K562 (cell line): ENCODE data around the gene PEPD. TPM values are rescaled to one million over a fixed set of nuclear protein-coding genes. Genes with fewer than 3 reads are reported as not detected.

Experiments
- ATAC-seq: fragments of 200-7000 bp; cut with Tn5 transposase; 3 replicates; pipeline ENCODE4 v1.9.1; 2020; ENCODE audit warnings: moderate library complexity
- BruUV-seq: library from RNA; stranded (reverse); fragments of 400-500 nt; replicated peaks from 2 replicates; lab custom pipeline; 2021; lab: Mats Ljungman, UMichigan
- CTCF ChIA-PET: fragments of 300-600 bp; formaldehyde crosslinking; extraction: SDS; loops from one replicate; lab custom pipeline; 2021; ENCODE audit warnings: low intra/inter-chr PET ratio; lab: Yijun Ruan, JAX
- POLR2A ChIA-PET: fragments of 300-600, 350-650 bp; sonication (Branson Sonifier 250); formaldehyde crosslinking; extraction: SDS; loops from one replicate; lab custom pipeline; 2021; ENCODE audit warnings: antibody characterized with exemption, inconsistent platforms; lab: Yijun Ruan, JAX
- DNase-seq, 4 experiments: peaks; one replicate each; pipeline versions ENCODE4 v3.0.0 to v3.0.0-alpha.2; 2011 to 2018; ENCODE audit warnings: low spot score in 3 of 4, mixed read lengths in 3 of 4; ENCODE audit errors: extremely low read depth in 1 of 4
- FAIRE-seq: peaks from 2 replicates; lab custom pipeline; 2011; peaks lifted over from hg19 to GRCh38; lab: Jason Lieb, UNC
- H2AFZ ChIP-seq: 2 replicates; pipeline ENCODE4 v1.6.0; 2011; ENCODE audit warnings: low read depth, low read length, control low read depth, inconsistent platforms
- H3K27ac ChIP-seq: fragments of 200-600 bp; 3 replicates; pipeline ENCODE4 v1.8.0; 2011; ENCODE audit warnings: low read depth, mild to moderate bottlenecking, control low read depth, inconsistent platforms, low read length, moderate library complexity, mixed read lengths; ENCODE audit errors: extremely low read depth
- H3K27me3 ChIP-seq, 2 experiments: fragments of 300-600 bp in 1 of 2; 2 replicates in 1 of 2; 3 replicates in 1 of 2; pipeline versions ENCODE4 v1.6.0 to v1.8.0; 2011; ENCODE audit warnings: inconsistent platforms in 2 of 2, low read length in 2 of 2, mild to moderate bottlenecking in 1 of 2, mixed read lengths in 1 of 2, moderate library complexity in 1 of 2; ENCODE audit not compliant: control insufficient read depth in 2 of 2, insufficient read depth in 2 of 2
- H3K36me3 ChIP-seq: fragments of 300-600 bp; 3 replicates; pipeline ENCODE4 v1.8.0; 2011; ENCODE audit warnings: mild to moderate bottlenecking, low read length, inconsistent platforms; ENCODE audit not compliant: control insufficient read depth, insufficient read depth
- H3K4me1 ChIP-seq, 2 experiments: fragments of 200-600 bp in 1 of 2; replicated peaks in 1 of 2; 2 replicates in 1 of 2; 3 replicates in 1 of 2; pipeline versions ENCODE4 v1.5.1 to v1.8.0; 2011; ENCODE audit warnings: inconsistent platforms in 2 of 2, low read length in 2 of 2, mild to moderate bottlenecking in 1 of 2, mixed read lengths in 1 of 2, moderate library complexity in 1 of 2; ENCODE audit not compliant: control insufficient read depth in 2 of 2, insufficient read depth in 2 of 2
- H3K4me2 ChIP-seq: 2 replicates; pipeline ENCODE4 v1.6.1; 2011; ENCODE audit warnings: low read length, control low read depth, inconsistent platforms, mixed read lengths; ENCODE audit not compliant: insufficient read depth
- H3K4me3 ChIP-seq: fragments of 200-600 bp; sonication (generic), shearing (Covaris generic); 2 replicates; pipeline ENCODE4 v1.5.1; 2016; ENCODE audit warnings: control low read depth, inconsistent platforms
- H3K79me2 ChIP-seq: fragments of 200-600 bp; 3 replicates; pipeline ENCODE4 v1.8.0; 2011; ENCODE audit warnings: low read length, inconsistent platforms; ENCODE audit not compliant: control insufficient read depth, insufficient read depth
- H3K9ac ChIP-seq, 2 experiments: 2 replicates each; pipeline versions ENCODE4 v1.6.0 to v1.6.1; 2011; ENCODE audit warnings: low read depth in 2 of 2, low read length in 2 of 2, control low read depth in 1 of 2, inconsistent platforms in 1 of 2, mild to moderate bottlenecking in 1 of 2, mixed read lengths in 1 of 2; ENCODE audit not compliant: insufficient read depth in 1 of 2
- H3K9me1 ChIP-seq: one replicate; pipeline ENCODE4 v1.6.0; 2011; ENCODE audit warnings: inconsistent platforms, mild to moderate bottlenecking, low read length, moderate library complexity; ENCODE audit not compliant: control insufficient read depth, insufficient read depth
- H3K9me3 ChIP-seq: replicated peaks from 2 replicates; pipeline ENCODE4 v1.5.1; 2011; ENCODE audit warnings: low read depth, low read length, inconsistent platforms; ENCODE audit not compliant: control insufficient read depth, insufficient read depth
- H4K20me1 ChIP-seq: replicated peaks from 2 replicates; pipeline ENCODE4 v1.6.1; 2011; ENCODE audit warnings: low read length, inconsistent platforms, mixed read lengths; ENCODE audit not compliant: control insufficient read depth, insufficient read depth
- CEBPG ChIP-seq, 3 experiments: fragments of 200-800 bp in 1 of 3; sonication (Bioruptor generic) in 1 of 3; sonication (generic) in 1 of 3; formaldehyde crosslinking in 1 of 3; IDR thresholded peaks in 2 of 3; conservative IDR thresholded peaks in 1 of 3; 2 replicates each; pipeline versions ENCODE4 v1.6.1 to v1.8.0; 2016 to 2022; ENCODE audit warnings: missing compliant biosample characterization in 2 of 3, missing genetic modification characterization in 2 of 3, mild to moderate bottlenecking in 1 of 3, missing genetic modification reagents in 1 of 3
- ZNF121 ChIP-seq: sonication (generic); formaldehyde crosslinking; conservative IDR thresholded peaks from 2 replicates; pipeline ENCODE4 v1.8.0; 2022; ENCODE audit warnings: missing genetic modification reagents
- WGBS: fragments of 100-300 bp; shearing (Covaris generic); methylation state at CpG from one replicate; pipeline ENCODE4 v1.1.6; 2016; ENCODE audit warnings: low coverage, mixed read lengths; ENCODE audit not compliant: insufficient coverage; ENCODE audit errors: missing lambda C conversion rate; 5-methylcytosine and 5-hydroxymethylcytosine counted together
- in situ Hi-C: fragments of 300-500 bp; cut with MboI; formaldehyde crosslinking; loops from 4 replicates; pipeline ENCODE4 v1.15.0; 2018; ENCODE audit warnings: inconsistent platforms, mixed read lengths
- intact Hi-C: fragments of 100-400 bp; cut with micrococcal nuclease; formaldehyde crosslinking; loops from 2 replicates; pipeline ENCODE4 v1.14.2; 2022
- polyA plus RNA-seq, 8 experiments: library from polyadenylated mRNA; depleted of rRNA in 4 of 8; stranded (reverse) in 5 of 8; unstranded in 3 of 8; fragments of >200 nt; fragmentation: Nextera tagmentation in 2 of 8; fragmentation: Illumina TruSeq in 1 of 8; extraction: Ambion mirVana in 2 of 8; extraction: Trizol in 1 of 8; gene quantifications; 2 replicates each; pipeline versions ENCODE4 v1.2.1 to v1.2.3, GENCODE V29; 2011 to 2014; ENCODE audit warnings: inconsistent platforms in 1 of 8, missing spikeins in 1 of 8
- total RNA-seq, 7 experiments: library from RNA; depleted of rRNA in 6 of 7; stranded (reverse); fragments of >200 nt in 6 of 7; fragmentation: Illumina TruSeq in 2 of 7; extraction: Trizol in 2 of 7; gene quantifications; 2 replicates each; pipeline versions ENCODE4 v1.2.1 to v1.2.3, GENCODE V29; 2011 to 2021; ENCODE audit warnings: low replicate concordance in 1 of 7
- TF ChIP-seq, protein P1 (sequence below), 2 experiments: fragments of 450-650 bp; conservative IDR thresholded peaks; 2 replicates each; pipeline ENCODE4 v1.6.1; 2017; ENCODE audit warnings: mild to moderate bottlenecking in 2 of 2, moderate library complexity in 2 of 2

The PEPD gene
- total and polyA plus RNA-seq, 9 of the 15 experiments (the other 6 are each of a cell fraction or from before 2014, with no cell fraction given): 1.3 to 19.2 (median 16.0) TPM

DNA sequence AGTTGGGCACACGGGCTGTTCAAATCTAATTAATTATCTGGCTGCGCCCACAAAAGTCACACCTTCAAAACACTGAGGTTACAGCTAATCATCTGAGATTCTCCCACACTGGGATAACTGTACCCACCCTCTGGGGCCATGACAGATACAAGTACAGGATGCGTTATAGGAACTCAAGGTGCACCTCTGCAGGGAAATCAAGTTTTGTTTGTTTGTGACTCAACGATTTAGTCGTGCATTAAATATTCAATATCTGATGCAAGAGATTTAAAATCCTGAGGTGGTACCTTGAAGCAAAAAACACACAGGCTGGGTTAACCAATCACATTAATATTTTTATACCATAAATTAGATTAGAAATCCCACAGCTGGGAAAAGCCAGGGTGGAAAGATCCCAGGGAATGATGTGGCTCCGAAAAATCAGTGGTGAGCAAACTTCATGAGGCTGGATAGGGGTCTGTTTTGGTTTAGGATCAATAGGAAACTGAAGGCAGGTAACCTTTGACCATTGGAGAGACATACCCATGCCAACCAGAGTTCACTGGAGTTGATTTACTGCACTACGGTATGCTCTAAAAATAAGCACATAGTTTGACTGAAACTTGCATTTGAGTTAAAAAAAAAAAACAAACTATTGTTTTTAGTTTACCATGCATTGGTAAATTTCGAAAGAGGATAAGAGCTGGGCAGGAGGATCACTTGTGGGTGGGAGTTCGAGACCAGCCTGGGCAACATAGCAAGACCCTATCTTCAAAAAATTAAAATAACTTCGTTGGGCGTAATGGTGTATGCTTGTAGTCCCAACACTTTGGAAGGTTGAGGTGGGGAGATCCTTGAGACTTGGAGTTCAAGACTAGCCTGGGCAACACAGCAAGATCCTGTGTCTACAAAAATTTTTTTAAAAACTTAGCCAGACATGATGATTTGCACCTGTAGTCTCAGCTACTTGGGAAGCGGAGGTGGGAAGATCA, 172.0 kb downstream of the PEPD start:
- Histone ChIP-seq H3K9ac (no peak overlapping the region), H3K9me1 (no peaks in the 10 kb centered on the region), H3K4me2 (no peak overlapping the region), H3K4me3 (no peak overlapping the region), H3K79me2 (no peaks in the 10 kb centered on the region)
- no peak for FAIRE-seq
- CTCF ChIA-PET: no interaction called here
- POLR2A ChIA-PET: interaction anchor here (1.1 to 2.3 kb wide), 7 partner anchors 9 to 49 kb away, joined by 3 to 11 read pairs (median 6); partner anchors contain the start of gene CEBPG
- intact Hi-C loops: no loop called here
- no peak for TF ChIP-seq CEBPG (CRISPR knock-in tag; IDR thresholded peaks at IDR 0.05)
- TF ChIP-seq CEBPG (tag; conservative IDR thresholded peaks at IDR 0.05 in 1 of 2, IDR thresholded peaks at IDR 0.05 in 1 of 2): peak; percentile 18 to 51; a peak in 2 of 4 replicates
- TF ChIP-seq ZNF121 (CRISPR knock-in tag): peak; percentile 38; the same call in 1 of the 2 replicates
- TF ChIP-seq, protein P1, sequence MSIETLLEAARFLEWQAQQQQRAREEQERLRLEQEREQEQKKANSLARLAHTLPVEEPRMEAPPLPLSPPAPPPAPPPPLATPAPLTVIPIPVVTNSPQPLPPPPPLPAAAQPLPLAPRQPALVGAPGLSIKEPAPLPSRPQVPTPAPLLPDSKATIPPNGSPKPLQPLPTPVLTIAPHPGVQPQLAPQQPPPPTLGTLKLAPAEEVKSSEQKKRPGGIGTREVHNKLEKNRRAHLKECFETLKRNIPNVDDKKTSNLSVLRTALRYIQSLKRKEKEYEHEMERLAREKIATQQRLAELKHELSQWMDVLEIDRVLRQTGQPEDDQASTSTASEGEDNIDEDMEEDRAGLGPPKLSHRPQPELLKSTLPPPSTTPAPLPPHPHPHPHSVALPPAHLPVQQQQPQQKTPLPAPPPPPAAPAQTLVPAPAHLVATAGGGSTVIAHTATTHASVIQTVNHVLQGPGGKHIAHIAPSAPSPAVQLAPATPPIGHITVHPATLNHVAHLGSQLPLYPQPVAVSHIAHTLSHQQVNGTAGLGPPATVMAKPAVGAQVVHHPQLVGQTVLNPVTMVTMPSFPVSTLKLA (conservative IDR thresholded peaks at IDR 0.05): no peak
- TF ChIP-seq, all 486 proteins: peak for 2
- in situ Hi-C loops: no loop called here
- Histone ChIP-seq H3K27me3 (peaks cover 18 to 25% of the 10 kb centered on the region in 2 experiments), H3K4me1 (peaks cover 0 to 7% of the 10 kb centered on the region in 2 experiments; a peak in 1 of 5 replicates), H3K36me3 (no peaks in the 10 kb centered on the region), H3K9me3 (no peaks in the 10 kb centered on the region), H3K27ac (no peak overlapping the region), H4K20me1 (no peaks in the 10 kb centered on the region), H2AFZ (no peak overlapping the region)
- ATAC-seq (no peak), DNase-seq (no peak)
- WGBS: 13% methylated on average over 12 of the region's 12 CpGs
- BruUV-seq: no TSS peak
